T-helper 1 cell treated with Interleukin-12 subunit alpha and Interleukin-12 subunit beta and Interleukin-4 antibody, amounts not matched to agents 30 ng/mL and 1 ng/mL, for 36 hours (primary cell): Measurements from ENCODE around the gene GDPD5. TPM values are rescaled to one million over a fixed set of nuclear protein-coding genes. Genes with fewer than 3 reads are reported as not detected.

ENCODE experiments used
- intact Hi-C: fragments of 100-400 bp; cut with micrococcal nuclease; formaldehyde crosslinking; loops from one replicate; pipeline ENCODE4 v1.15.1; 2024
- total RNA-seq: library from RNA; stranded (reverse); gene quantifications from 2 replicates; pipeline ENCODE4 v1.2.3, GENCODE V29; 2022

The GDPD5 gene
- total RNA-seq, 1 donor from 2014 or later, result 23.7 TPM

GRCh38 chr11:75450826-75451821 is 74.6 kb downstream of the GDPD5 start:
- intact Hi-C loops, result no loop called here

DNA sequence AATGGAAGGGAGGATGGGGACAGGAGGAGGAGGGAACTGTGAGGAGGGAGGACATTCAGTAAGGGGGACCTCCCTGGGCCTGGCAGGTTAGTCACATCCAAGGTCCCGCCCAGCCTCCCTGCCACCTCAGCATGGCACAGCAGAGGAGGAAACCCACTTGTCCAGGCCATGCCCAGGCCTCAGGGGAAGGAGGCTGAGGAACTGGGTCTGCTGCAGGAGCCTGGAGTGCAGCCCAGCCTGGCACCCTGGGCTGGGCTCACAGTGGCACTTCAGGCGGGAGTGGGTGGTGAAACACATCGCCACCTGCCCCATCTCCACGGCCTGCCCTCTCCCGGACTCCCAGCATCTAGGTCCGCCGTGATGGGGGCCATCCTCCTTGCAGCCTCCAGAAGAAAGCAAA is 75.5 kb downstream of the GDPD5 start:
- intact Hi-C loops, result no loop called here

DNA sequence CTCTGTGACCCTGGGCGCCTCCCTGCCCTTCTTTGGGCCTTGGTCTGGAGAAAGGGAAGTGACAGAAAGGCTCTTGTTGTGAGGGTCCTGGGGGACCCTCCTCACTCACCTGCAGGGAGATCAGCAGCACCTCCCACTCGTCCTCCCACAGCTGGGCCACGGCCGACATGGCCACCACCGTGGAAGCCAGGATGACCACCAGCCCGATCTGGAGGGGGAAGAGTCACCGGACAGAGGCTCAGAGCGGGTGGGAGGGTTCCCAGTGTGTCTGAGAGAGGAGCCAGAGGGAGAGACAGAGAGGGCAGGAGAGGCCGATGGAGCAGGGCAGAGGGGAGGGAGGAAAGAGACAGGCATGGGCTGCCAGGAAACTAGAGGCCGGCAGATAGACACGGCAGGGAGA is 76.0 kb downstream of the GDPD5 start:
- intact Hi-C loops, result loop anchor here (5.0 kb wide), 1 partner anchor 42 kb away; no protein-coding TSS in a partner anchor

DNA sequence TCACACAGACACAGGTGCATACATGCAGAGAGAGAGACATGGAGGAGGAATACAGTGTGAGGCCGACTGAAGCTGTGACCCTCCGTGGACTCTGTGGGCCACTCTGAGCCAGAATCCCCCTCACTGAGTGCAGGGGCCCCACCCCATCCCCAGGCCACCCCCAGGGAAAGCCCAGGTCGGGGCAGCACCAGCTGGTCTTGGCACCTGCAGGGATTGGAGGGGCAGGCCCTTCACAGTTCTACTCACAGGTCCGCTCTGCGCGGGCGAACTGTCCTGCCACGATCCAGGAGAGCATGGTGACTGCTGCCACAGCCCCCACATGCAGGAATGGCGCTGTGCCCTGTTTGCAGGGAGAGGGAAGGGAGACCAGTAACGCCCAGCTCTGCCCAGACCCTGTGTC is 76.5 kb downstream of the GDPD5 start:
- intact Hi-C loops, result loop anchor here (5.0 kb wide), 1 partner anchor 42 kb away; no protein-coding TSS in a partner anchor

- intact Hi-C loops, result loop anchor here (2.0 to 5.0 kb wide), 2 partner anchors 40 to 129 kb away; no protein-coding TSS in a partner anchor
Measured at GRCh38 chr11:75447415-75447814, 78.3 kb downstream of the GDPD5 start.

DNA sequence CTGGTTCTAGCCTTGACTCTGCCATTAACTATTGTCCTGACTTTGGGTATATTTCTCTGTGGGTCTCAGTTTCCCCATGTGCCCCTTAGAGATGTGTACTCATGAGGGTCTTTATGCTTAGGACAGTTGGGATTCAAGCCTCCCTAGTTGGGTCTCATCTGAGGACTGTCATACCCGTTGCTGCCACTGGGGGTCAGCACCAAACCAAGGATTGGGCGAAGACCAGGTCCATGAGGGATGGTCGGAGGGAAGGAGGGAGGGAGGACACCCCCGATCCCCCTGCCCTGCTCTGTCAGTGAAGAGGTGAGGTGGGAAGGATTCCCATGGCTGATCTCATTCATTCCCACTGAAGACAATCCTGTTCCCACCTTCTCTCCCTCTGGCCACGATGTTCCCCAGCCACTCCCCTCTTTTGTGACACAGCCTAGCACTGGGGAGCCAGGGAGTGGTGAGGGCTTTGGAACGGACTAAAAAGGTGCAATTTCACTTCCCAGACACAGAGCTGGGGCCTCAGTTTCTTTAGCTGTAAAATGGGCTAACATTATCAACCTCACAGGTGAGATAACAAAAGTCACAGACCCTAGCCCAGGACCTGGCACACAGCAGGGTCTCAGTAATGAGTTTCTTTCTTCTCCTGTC is 80.3 kb downstream of the GDPD5 start:
- intact Hi-C loops, result loop anchor here (1.0 to 5.0 kb wide), 4 partner anchors 38 to 422 kb away; no protein-coding TSS in a partner anchor

DNA sequence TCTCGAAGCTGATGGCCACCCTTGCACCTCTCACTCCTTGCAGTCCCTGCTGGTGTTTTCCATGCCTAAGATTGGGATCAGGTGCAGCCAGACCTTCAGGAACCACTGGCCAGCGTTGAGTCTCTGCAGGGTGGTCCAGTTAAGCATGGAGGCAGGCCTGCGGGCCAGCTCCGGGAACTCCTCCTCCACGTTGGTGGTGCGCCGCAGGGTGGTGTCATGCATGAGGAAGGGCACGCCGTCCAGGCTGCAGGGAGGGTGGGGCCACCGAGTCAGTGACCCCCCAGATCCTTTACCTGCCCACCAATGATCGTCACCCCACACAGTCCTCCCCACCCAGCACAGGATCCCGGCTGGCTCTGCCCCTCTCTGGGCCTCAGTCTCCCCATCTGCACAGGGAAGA is 82.7 kb downstream of the GDPD5 start:
- intact Hi-C loops, result no loop called here

DNA sequence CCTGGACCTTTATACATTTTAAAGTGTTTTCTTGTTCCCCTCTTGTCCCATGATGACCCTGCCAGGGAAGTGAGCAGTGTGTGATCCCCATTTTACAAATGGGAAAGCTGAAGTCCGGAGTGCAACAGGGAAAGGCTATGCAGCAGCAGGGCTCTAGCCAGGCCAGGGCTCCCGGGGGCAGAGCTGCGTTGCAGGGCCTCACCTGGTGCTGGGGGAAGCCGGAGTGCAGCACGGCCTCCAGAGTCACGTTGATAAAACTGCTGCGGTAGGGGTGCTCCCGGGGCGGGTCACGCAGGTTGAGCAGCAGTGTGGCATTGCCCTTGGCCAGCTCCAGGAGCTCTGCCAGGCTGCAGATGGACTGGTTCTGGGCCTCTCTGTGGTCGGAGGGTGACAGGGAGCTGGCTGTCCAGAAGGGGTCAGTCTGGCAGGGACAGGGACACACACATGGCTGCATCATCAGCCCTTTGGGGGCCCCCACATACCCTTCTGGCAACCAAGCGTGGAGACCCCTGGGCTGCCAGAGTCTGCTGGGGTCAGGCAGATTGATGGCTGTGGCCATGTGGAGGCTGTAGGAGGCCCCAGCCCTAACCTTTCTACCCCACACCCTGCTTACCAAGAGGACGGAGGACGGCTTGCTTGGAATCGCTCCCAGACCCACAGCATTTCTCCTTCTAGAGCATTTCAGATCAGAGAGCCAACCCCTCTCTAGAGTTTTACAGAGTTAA is 83.4 kb downstream of the GDPD5 start:
- intact Hi-C loops, result no loop called here

DNA sequence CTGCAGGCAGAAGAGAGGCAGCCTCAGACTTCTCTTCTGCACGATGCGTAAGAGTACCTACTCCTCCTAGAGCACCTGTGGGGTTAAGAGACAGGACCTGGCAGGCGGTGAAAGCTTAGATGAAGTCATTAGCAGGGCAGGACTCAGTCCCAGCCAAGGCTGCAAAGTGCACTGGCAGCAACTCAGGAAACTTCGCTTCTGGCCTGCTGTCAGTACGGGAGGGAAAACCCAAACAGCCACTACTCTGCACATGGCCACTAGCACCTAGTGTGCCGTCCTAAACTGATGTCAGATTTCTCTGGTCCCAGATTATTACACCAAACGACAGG is 84.0 kb downstream of the GDPD5 start:
- intact Hi-C loops, result no loop called here

GRCh38 chr11:75440960-75441803 is 84.6 kb downstream of the GDPD5 start:
- intact Hi-C loops, result no loop called here

- intact Hi-C loops, result no loop called here
Measured at GRCh38 chr11:75439495-75440120, 86.1 kb downstream of the GDPD5 start.

GRCh38 chr11:75439026-75439425 is 86.7 kb downstream of the GDPD5 start:
- intact Hi-C loops, result no loop called here

GRCh38 chr11:75437966-75438659 is 87.6 kb downstream of the GDPD5 start:
- intact Hi-C loops, result no loop called here

- intact Hi-C loops, result no loop called here
Measured at GRCh38 chr11:75436806-75437205, 88.9 kb downstream of the GDPD5 start.

- intact Hi-C loops, result no loop called here
Measured at GRCh38 chr11:75435571-75435925, 90.2 kb downstream of the GDPD5 start.

- intact Hi-C loops, result no loop called here
Measured at GRCh38 chr11:75434886-75435570, 90.7 kb downstream of the GDPD5 start.

GRCh38 chr11:75434051-75434450 is 91.7 kb downstream of the GDPD5 start:
- intact Hi-C loops, result no loop called here

GRCh38 chr11:75433443-75433842 is 92.3 kb downstream of the GDPD5 start:
- intact Hi-C loops, result no loop called here

DNA sequence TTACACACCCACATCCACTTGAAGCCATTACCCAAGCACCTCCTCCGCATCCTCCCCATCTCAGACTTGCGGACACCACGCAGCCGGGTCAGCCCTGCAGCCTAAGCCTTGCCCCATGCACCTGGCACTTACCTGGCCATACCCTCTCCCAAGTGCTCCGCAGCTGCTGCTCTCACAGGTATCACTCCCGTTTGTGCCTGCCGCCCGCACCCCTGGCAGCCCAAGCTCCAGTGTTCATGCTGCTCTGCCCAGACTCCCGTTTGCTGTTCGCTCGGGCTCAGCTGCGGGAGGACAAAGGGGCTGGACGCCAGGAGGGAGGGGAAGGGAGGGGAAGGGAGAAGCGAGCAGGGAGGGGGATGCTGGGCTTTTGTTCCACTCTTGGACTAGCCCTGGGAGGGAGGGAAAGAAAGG is 92.8 kb downstream of the GDPD5 start, which contains the start of gene KLHL35:
Gene KLHL35 (minus strand): TSS at position 293 of the 411 bp plus-strand sequence. CDS start 2,574 bp downstream, outside the sequence.
- intact Hi-C loops, result no loop called here
